ENCODE measurements around the gene KRTAP4-9. TPM values are rescaled to one million over a fixed set of nuclear protein-coding genes. Genes with fewer than 3 reads are reported as not detected.
"Not testable (repeated sequence)": the region's sequence is repeated elsewhere in the genome, so short reads cannot be mapped to it uniquely, and the experiment has no call there.

Gene KRTAP4-9
- polyA plus RNA-seq, 2 of the 4 experiments (the other 2 are of a cell fraction) = not detected

DNA sequence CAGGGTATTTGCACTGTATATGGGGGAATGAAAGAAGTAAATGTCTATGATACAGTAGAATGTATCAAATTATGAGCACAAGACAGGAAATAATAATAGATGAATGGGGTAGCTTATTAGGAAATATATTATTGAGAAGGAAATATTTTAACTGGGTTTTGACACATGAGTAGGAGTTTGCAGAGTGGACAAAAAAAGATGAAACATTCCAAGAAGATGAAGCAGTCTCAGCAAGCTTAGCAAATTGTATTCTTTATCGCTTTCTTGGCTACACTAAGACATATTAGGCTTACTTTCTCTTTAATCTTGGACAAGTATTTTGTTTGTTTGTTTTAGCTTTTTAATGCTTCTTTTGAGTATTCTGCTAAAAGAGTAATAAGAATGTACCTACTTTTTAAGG, 1.3 kb upstream of the KRTAP4-9 start:
- ChIA-PET CTCF (no interaction called here), POLR2A (no interaction called here)
- DNase-seq (ENCODE audit: low read depth in 1 of 2, low spot score in 1 of 2) = no peak
- no peak for ATAC-seq
- Histone ChIP-seq H3K9me3 (no peaks in the 10 kb centered on the region), H3K27ac (no peak overlapping the region), H3K4me2 (no peak overlapping the region; the same call in 2 of the 3 replicates), H3K4me3 (no peak overlapping the region), H3K4me1 (peaks cover 24% of the 10 kb centered on the region)
- FAIRE-seq = no peak
- WGBS (ENCODE audit: missing lambda C conversion rate) = 90% methylated on average over 1 of the region's 1 CpG
- TF ChIP-seq ESRRA (IDR thresholded peaks at IDR 0.05; ENCODE audit: borderline replicate concordance, low read length) (no peak), HMGXB4 (CRISPR knock-in tag; IDR thresholded peaks at IDR 0.05; ENCODE audit: borderline replicate concordance) (no peak), CBX8 (IDR thresholded peaks at IDR 0.05) (no peak), PHF8 (IDR thresholded peaks at IDR 0.05; ENCODE audit: borderline replicate concordance, low read depth) (no peak), POLR2AphosphoS2 (conservative IDR thresholded peaks at IDR 0.05; ENCODE audit: low read length) (no peak), HOXB13 (CRISPR knock-in tag; IDR thresholded peaks at IDR 0.05; ENCODE audit: low read depth) (no peak)

GRCh38 chr17:41104386-41105038, 677 bp upstream of the KRTAP4-9 start:
- H3K27ac ChIP-seq, H3K4me3 ChIP-seq, CTCF ChIA-PET, POLR2A ChIA-PET, H3K9me3 ChIP-seq, H3K4me2 ChIP-seq: not testable (repeated sequence)
- ATAC-seq (peak in 1 of 2 experiments; percentile 78; a peak in 3 of 6 replicates), FAIRE-seq (peak; percentile 100), DNase-seq (ENCODE audit: low read depth in 1 of 2, low spot score in 1 of 2) (peak in 1 of 2 experiments; percentile 23)
- 7% methylated on average over 2 of the region's 2 CpGs for WGBS (ENCODE audit: missing lambda C conversion rate)
- peaks cover 18% of the 10 kb centered on the region for H3K4me1 ChIP-seq

DNA sequence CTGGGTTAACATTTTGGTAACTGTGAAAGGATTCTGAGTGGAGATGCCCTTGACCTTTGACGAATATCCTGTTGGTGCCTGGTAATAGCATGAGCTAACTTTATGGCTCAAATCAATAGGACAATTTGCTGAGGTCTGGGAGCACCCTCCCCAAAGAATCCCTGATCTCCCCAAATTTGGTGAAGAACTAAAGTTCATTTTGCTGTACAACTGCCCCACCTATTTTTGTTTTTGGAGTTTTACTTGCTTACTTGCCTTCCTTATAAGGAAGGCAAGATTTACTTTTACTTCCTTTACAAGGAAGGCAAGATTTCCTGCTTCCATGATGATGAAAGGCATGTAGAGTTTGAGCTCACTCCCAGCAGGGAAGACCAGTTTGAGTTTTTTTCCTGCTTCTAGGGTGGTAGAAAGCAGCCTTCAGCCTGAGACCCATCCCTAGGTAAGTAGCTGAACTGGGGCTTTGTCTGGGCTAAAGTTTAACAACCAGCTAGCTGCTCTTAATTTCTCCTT, 2.8 kb downstream of the KRTAP4-9 start:
- DNase-seq (ENCODE audit: low read depth in 1 of 2, low spot score in 1 of 2) (no peak), ATAC-seq (no peak), FAIRE-seq (no peak)
- Histone ChIP-seq H3K4me2 (no peak overlapping the region), H3K9me3 (peaks cover 5% of the 10 kb centered on the region; the same call in 1 of the 3 replicates), H3K27ac (no peak overlapping the region), H3K4me3 (no peak overlapping the region), H3K4me1 (peaks cover 11% of the 10 kb centered on the region)
- POLR2A ChIA-PET = no interaction called here
- CTCF ChIA-PET = interaction anchor here (1.1 kb wide), 1 partner anchor 441 kb away, joined by 3 read pairs; no protein-coding TSS in a partner anchor
- no peak for TF ChIP-seq CBX2 (IDR thresholded peaks at IDR 0.05; ENCODE audit: borderline replicate concordance, low read depth)
- TF ChIP-seq KDM5A (IDR thresholded peaks at IDR 0.05) = no peak
- TF ChIP-seq HOXB5 (CRISPR knock-in tag; IDR thresholded peaks at IDR 0.05) = no peak
- TF ChIP-seq HOXB13 (CRISPR knock-in tag; IDR thresholded peaks at IDR 0.05; ENCODE audit: low read depth) = no peak
- TF ChIP-seq PBX3 (IDR thresholded peaks at IDR 0.05) = no peak
- TF ChIP-seq FOSB (CRISPR knock-in tag; IDR thresholded peaks at IDR 0.05) = no peak
- no peak for TF ChIP-seq RNF2 (IDR thresholded peaks at IDR 0.05; ENCODE audit: borderline replicate concordance, low read depth)
- no peak for TF ChIP-seq RCOR1 (IDR thresholded peaks at IDR 0.05; ENCODE audit: low read depth, low read length)
- TF ChIP-seq, protein P1, sequence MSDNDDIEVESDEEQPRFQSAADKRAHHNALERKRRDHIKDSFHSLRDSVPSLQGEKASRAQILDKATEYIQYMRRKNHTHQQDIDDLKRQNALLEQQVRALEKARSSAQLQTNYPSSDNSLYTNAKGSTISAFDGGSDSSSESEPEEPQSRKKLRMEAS (IDR thresholded peaks at IDR 0.05) = no peak
- no peak for TF ChIP-seq JUN (IDR thresholded peaks at IDR 0.05)
- TF ChIP-seq GATA3 (IDR thresholded peaks at IDR 0.05; ENCODE audit: borderline replicate concordance) = no peak
- WGBS (ENCODE audit: missing lambda C conversion rate) = 50% methylated on average over 1 of the region's 1 CpG

DNA sequence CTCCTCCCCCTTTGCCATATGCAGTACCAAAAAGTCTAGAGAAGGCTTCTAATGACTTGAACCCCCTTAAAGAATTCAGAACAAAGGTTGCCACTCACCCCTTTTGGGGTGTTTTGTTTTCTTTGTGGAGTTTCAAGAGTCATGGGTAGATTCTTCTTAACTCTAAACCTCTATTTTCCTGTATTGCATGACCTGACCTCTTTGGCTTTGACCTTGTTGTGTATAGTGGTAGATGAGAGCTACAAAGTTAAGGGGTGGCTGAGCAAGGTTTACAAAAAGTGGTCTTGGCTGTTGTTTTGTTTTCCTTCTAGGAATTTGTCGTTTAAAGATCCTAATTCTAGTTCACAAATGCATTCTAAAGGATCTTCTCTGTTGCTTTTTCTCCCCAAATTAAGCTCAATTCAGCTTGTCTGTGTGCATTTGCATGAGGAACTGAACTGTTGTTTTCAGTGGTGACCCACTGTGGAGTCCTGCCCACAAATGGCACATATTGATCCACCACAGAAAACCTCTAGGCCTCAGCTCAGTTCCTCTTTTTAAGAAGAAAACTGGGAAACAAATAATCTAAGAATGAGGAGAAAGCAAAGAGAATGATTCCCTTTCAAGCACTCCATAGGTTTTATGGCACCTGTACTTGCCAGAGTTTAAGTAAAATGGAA, 3.7 kb downstream of the KRTAP4-9 start:
- ATAC-seq; DNase-seq (ENCODE audit: low read depth in 1 of 2, low spot score in 1 of 2); H3K9me3 ChIP-seq; H3K27ac ChIP-seq; POLR2A ChIA-PET; FAIRE-seq; H3K4me2 ChIP-seq; H3K4me3 ChIP-seq: not testable (repeated sequence)
- 10% methylated on average over 1 of the region's 1 CpG for WGBS (ENCODE audit: missing lambda C conversion rate)
- H3K4me1 ChIP-seq = peaks cover 11% of the 10 kb centered on the region
- CTCF ChIA-PET = interaction anchor here (0.6 kb wide), 2 partner anchors 158 to 431 kb away, joined by 3 to 4 read pairs; no protein-coding TSS in a partner anchor
